H1 (cell line): ENCODE data around the gene KLK12. TPM values are rescaled to one million over a fixed set of nuclear protein-coding genes. Genes with fewer than 3 reads are reported as not detected.

Experiments
- CTCF ChIA-PET: fragments of 300-600 bp; sonication (Branson Sonifier 250); formaldehyde crosslinking; loops from one replicate; lab custom pipeline; 2021; ENCODE audit not compliant: partially characterized antibody; lab: Charles Lee
- POLR2A ChIA-PET: fragments of 300-600 bp; sonication (Branson Sonifier 250); formaldehyde crosslinking; loops from one replicate; lab custom pipeline; 2021; ENCODE audit warnings: inconsistent platforms; ENCODE audit not compliant: partially characterized antibody; lab: Charles Lee
- DNase-seq, 2 experiments: peaks; one replicate each; pipeline versions ENCODE4 v3.0.0 to v3.0.0-alpha.2; 2010 to 2022; ENCODE audit warnings: low spot score in 2 of 2, low read depth in 1 of 2, mixed read lengths in 1 of 2
- FAIRE-seq: peaks from 2 replicates; lab custom pipeline; 2011; peaks lifted over from hg19 to GRCh38; lab: Jason Lieb, UNC
- H2AFZ ChIP-seq: 2 replicates; pipeline ENCODE4 v1.8.1; 2012; ENCODE audit warnings: low read length, inconsistent platforms
- H2AK5ac ChIP-seq: 2 replicates; pipeline ENCODE4 v1.6.1; 2013; ENCODE audit warnings: low read depth, low read length
- H2BK120ac ChIP-seq: replicated peaks from 2 replicates; pipeline ENCODE3; 2013; ENCODE audit warnings: low read depth, low read length, inconsistent platforms
- H2BK12ac ChIP-seq: 2 replicates; pipeline ENCODE4 v1.6.1; 2013; ENCODE audit warnings: low read depth, low read length
- H2BK15ac ChIP-seq: 2 replicates; pipeline ENCODE4 v1.6.1; 2013; ENCODE audit warnings: low read length
- H2BK20ac ChIP-seq: 2 replicates; pipeline ENCODE4 v1.6.1; 2013; ENCODE audit warnings: low read length
- H2BK5ac ChIP-seq: 2 replicates; pipeline ENCODE4 v1.6.1; 2013; ENCODE audit warnings: low read depth, low read length
- H3K14ac ChIP-seq: 2 replicates; pipeline ENCODE4 v1.6.1; 2013; ENCODE audit warnings: inconsistent platforms; ENCODE audit not compliant: insufficient read length
- H3K18ac ChIP-seq: 2 replicates; pipeline ENCODE4 v1.6.1; 2013; ENCODE audit warnings: low read length; ENCODE audit errors: extremely low read depth
- H3K23ac ChIP-seq: 2 replicates; pipeline ENCODE4 v1.6.1; 2013; ENCODE audit warnings: inconsistent platforms; ENCODE audit not compliant: insufficient read length
- H3K23me2 ChIP-seq: 2 replicates; pipeline ENCODE4 v1.6.1; 2013; ENCODE audit warnings: low read depth, low read length
- H3K27ac ChIP-seq: 2 replicates; pipeline ENCODE4 v1.6.1; 2011; ENCODE audit warnings: low read depth, low read length, inconsistent platforms
- H3K27me3 ChIP-seq, 4 experiments: replicated peaks in 1 of 4; 1 replicate in 1 of 4; 2 replicates in 3 of 4; pipeline versions ENCODE4 v1.6.1 to v1.8.1; 2011 to 2013; ENCODE audit warnings: low read length in 3 of 4, mild to moderate bottlenecking in 3 of 4, inconsistent platforms in 2 of 4, mixed read lengths in 2 of 4, moderate library complexity in 1 of 4; ENCODE audit not compliant: control insufficient read depth in 3 of 4, insufficient read depth in 3 of 4; ENCODE audit errors: extremely low read depth in 1 of 4
- H3K36me3 ChIP-seq, 4 experiments: 2 replicates each; pipeline versions ENCODE4 v1.6.1 to v1.8.1; 2011 to 2013; ENCODE audit warnings: mild to moderate bottlenecking in 4 of 4, low read length in 3 of 4, moderate library complexity in 2 of 4, control low read depth in 1 of 4, inconsistent platforms in 1 of 4; ENCODE audit not compliant: insufficient read depth in 4 of 4, control insufficient read depth in 2 of 4
- H3K4ac ChIP-seq: replicated peaks from 2 replicates; pipeline ENCODE3; 2013; ENCODE audit warnings: low read length, low read depth, mixed read lengths, inconsistent platforms; ENCODE audit not compliant: insufficient read length
- H3K4me1 ChIP-seq, 4 experiments: replicated peaks in 1 of 4; 1 replicate in 1 of 4; 2 replicates in 3 of 4; pipeline versions ENCODE4 v1.6.1 to v1.8.1; 2011 to 2013; ENCODE audit warnings: low read length in 3 of 4, inconsistent platforms in 2 of 4, mixed read lengths in 1 of 4; ENCODE audit not compliant: insufficient read depth in 4 of 4, control insufficient read depth in 3 of 4
- H3K4me2 ChIP-seq, 2 experiments: 2 replicates each; pipeline versions ENCODE4 v1.6.1 to v1.8.1; 2011 to 2013; ENCODE audit warnings: low read depth in 2 of 2, low read length in 2 of 2, control low read depth in 1 of 2, inconsistent platforms in 1 of 2, mild to moderate bottlenecking in 1 of 2; ENCODE audit not compliant: insufficient read depth in 1 of 2
- H3K4me3 ChIP-seq, 4 experiments: fragments of 200-600, 300-600 bp in 1 of 4; sonication (generic), shearing (Covaris generic), sonication (Bioruptor Twin) in 1 of 4; 2 replicates each; pipeline versions ENCODE4 v1.5.1 to v1.8.1; 2011 to 2016; ENCODE audit warnings: low read length in 4 of 4, low read depth in 3 of 4, control low read depth in 2 of 4, inconsistent platforms in 2 of 4, mild to moderate bottlenecking in 2 of 4, mixed read lengths in 1 of 4, moderate library complexity in 1 of 4; ENCODE audit not compliant: insufficient read depth in 2 of 4; ENCODE audit errors: extremely low read depth in 1 of 4
- H3K56ac ChIP-seq: replicated peaks from 2 replicates; pipeline ENCODE3; 2013; ENCODE audit warnings: low read depth, mild to moderate bottlenecking, mixed read lengths, low read length, inconsistent platforms; ENCODE audit not compliant: insufficient read length
- H3K79me1 ChIP-seq: 2 replicates; pipeline ENCODE4 v1.6.1; 2013; ENCODE audit warnings: low read depth, low read length, control low read depth
- H3K79me2 ChIP-seq, 2 experiments: 2 replicates each; pipeline versions ENCODE4 v1.6.1 to v1.8.1; 2012 to 2013; ENCODE audit warnings: low read length in 2 of 2, mild to moderate bottlenecking in 2 of 2, inconsistent platforms in 1 of 2; ENCODE audit not compliant: insufficient read depth in 2 of 2, control insufficient read depth in 1 of 2
- H3K9ac ChIP-seq, 4 experiments: replicated peaks in 1 of 4; 1 replicate in 1 of 4; 2 replicates in 3 of 4; pipeline versions ENCODE4 v1.6.1 to v1.8.1; 2011 to 2013; ENCODE audit warnings: low read depth in 3 of 4, low read length in 3 of 4, control low read depth in 2 of 4, mild to moderate bottlenecking in 2 of 4, moderate library complexity in 2 of 4, inconsistent platforms in 1 of 4; ENCODE audit errors: extremely low read depth in 1 of 4
- H3K9me3 ChIP-seq, 2 experiments: 2 replicates each; pipeline versions ENCODE4 v1.6.1 to v1.8.1; 2012 to 2013; ENCODE audit warnings: mild to moderate bottlenecking in 2 of 2, moderate library complexity in 2 of 2, control low read depth in 1 of 2, inconsistent platforms in 1 of 2, low read depth in 1 of 2, low read length in 1 of 2, mixed read lengths in 1 of 2; ENCODE audit not compliant: insufficient read depth in 2 of 2
- H4K20me1 ChIP-seq, 2 experiments: replicated peaks in 1 of 2; 2 replicates each; pipeline versions ENCODE3 to v1.8.1; 2011 to 2013; ENCODE audit warnings: inconsistent platforms in 2 of 2, low read length in 2 of 2, mild to moderate bottlenecking in 1 of 2; ENCODE audit not compliant: insufficient read depth in 2 of 2, control insufficient read depth in 1 of 2
- H4K5ac ChIP-seq: 2 replicates; pipeline ENCODE4 v1.6.1; 2013; ENCODE audit warnings: low read length, low read depth, mixed read lengths, inconsistent platforms; ENCODE audit not compliant: insufficient read length
- H4K8ac ChIP-seq: 2 replicates; pipeline ENCODE4 v1.8.0; 2013; ENCODE audit warnings: mild to moderate bottlenecking, moderate library complexity, low read length, inconsistent platforms; ENCODE audit not compliant: insufficient read depth; ENCODE audit errors: extremely low read depth
- H4K91ac ChIP-seq: replicated peaks from 2 replicates; pipeline ENCODE3; 2013; ENCODE audit warnings: low read length, mixed read lengths, inconsistent platforms; ENCODE audit not compliant: insufficient read length
- CTCF ChIP-seq, 3 experiments: IDR thresholded peaks; 1 replicate in 2 of 3; 2 replicates in 1 of 3; pipeline versions ENCODE4 v1.5.1 to v1.6.1; 2011; ENCODE audit warnings: low read length in 3 of 3, mild to moderate bottlenecking in 3 of 3, inconsistent platforms in 2 of 3, low read depth in 1 of 3, moderate library complexity in 1 of 3; ENCODE audit not compliant: insufficient read depth in 1 of 3; ENCODE audit errors: control extremely low read depth in 1 of 3
- WGBS, 2 experiments: shearing (Covaris generic) in 1 of 2; methylation state at CpG; one replicate each; pipeline versions ENCODE4 v1.1.6 to v1.1.7; 2013 to 2015; ENCODE audit warnings: low lambda C conversion rate in 2 of 2, mixed read lengths in 2 of 2, inconsistent platforms in 1 of 2, low coverage in 1 of 2, missing lambda C conversion rate in 1 of 2; ENCODE audit not compliant: insufficient replicate concordance in 2 of 2, insufficient coverage in 1 of 2, insufficient read length in 1 of 2; ENCODE audit errors: extremely low coverage in 1 of 2, missing lambda C conversion rate in 1 of 2; 5-methylcytosine and 5-hydroxymethylcytosine counted together
- polyA plus RNA-seq, 7 experiments: library from polyadenylated mRNA; depleted of rRNA in 3 of 7; stranded (reverse) in 5 of 7; unstranded in 2 of 7; fragments of >200 nt in 5 of 7; fragments of 200-250 nt in 2 of 7; gene quantifications; 1 replicate in 5 of 7; 2 replicates in 1 of 7; 4 replicates in 1 of 7; pipeline versions ENCODE4 v1.2.1 to v1.2.3, GENCODE V29; 2011 to 2013; ENCODE audit warnings: missing spikeins in 2 of 7, mixed read lengths in 2 of 7
- total RNA-seq: library from RNA; stranded (reverse); fragmentation: NEBNext Ultra II Directional; extraction: Animal tissue kit (Norgen Biotek cat#: 25700); gene quantifications from 2 replicates; pipeline ENCODE4 v1.2.1, GENCODE V29; 2021

KLK12 gene
- total and polyA plus RNA-seq, 2 of the 8 experiments (the other 6 are each of a cell fraction or from before 2014, with no cell fraction given) = 0.24 TPM; not detected in 1

DNA sequence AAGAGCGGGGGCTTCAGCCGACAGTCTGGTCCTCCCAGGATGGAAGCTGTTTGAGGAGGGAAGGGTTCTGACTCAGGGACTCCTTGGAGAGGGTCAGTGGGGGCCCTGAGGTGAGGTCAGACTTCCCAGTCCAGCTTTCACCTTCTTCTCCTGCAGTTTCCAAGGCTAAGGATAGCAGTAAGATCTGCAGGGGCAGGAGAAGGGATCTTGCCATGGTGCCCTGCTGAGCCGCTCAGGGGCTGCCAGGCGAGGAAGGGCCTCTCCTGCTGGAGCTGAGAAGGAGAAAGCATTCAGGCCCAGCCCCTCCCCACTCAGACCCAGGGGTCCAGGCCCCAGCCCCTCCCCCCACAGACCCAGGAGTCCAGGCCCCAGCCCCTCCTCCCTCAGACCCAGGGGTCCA, 52.6 kb downstream of the KLK12 start:
- Histone ChIP-seq H2BK120ac (no peak overlapping the region), H3K23ac (no peak overlapping the region), H4K91ac (no peak overlapping the region), H2BK20ac (no peak overlapping the region), H3K4ac (no peak overlapping the region), H3K14ac (no peak overlapping the region), H2BK12ac (no peak overlapping the region), H3K23me2 (peaks cover 2% of the 10 kb centered on the region; the same call in 1 of the 2 replicates), H4K5ac (no peak overlapping the region), H4K20me1 (no peaks in the 10 kb centered on the region), H3K9ac (no peak overlapping the region), H3K4me1 (peaks cover 0 to 23% (median 12%) of the 10 kb centered on the region in 4 experiments; a peak in 5 of 7 replicates), H3K9me3 (no peaks in the 10 kb centered on the region), H3K79me1 (no peaks in the 10 kb centered on the region), H2BK5ac (no peak overlapping the region; the same call in 1 of the 2 replicates), H3K27ac (no peak overlapping the region), H3K18ac (no peak overlapping the region), H3K56ac (no peak overlapping the region), H3K27me3 (peaks cover 0 to 6% (median 1%) of the 10 kb centered on the region in 4 experiments; a peak in 3 of 7 replicates), H3K36me3 (peaks cover 0 to 1% (median 0%) of the 10 kb centered on the region in 4 experiments; a peak in 2 of 8 replicates), H2AFZ (no peak overlapping the region), H3K79me2 (no peaks in the 10 kb centered on the region), H4K8ac (no peak overlapping the region), H2AK5ac (no peak overlapping the region), H3K4me3 (no peak overlapping the region), H2BK15ac (no peak overlapping the region), H3K4me2 (no peak overlapping the region)
- 79% methylated on average over 2 of the region's 4 CpGs; no CpG with 5 or more reads in 1 of the 2 experiments for WGBS, 2 experiments
- ChIA-PET CTCF (interaction anchor here (1.1 to 1.2 kb wide), 3 partner anchors 34 to 61 kb away, joined by 3 to 5 read pairs (median 3); no protein-coding TSS in a partner anchor), POLR2A (interaction anchor here (1.0 kb wide), 1 partner anchor 8 kb away, joined by 3 read pairs; no protein-coding TSS in a partner anchor)
- FAIRE-seq (no peak), DNase-seq (no peak)
- TF ChIP-seq CTCF (IDR thresholded peaks at IDR 0.05; ENCODE audit: control extremely low read depth in 1 of 3, insufficient read depth in 1 of 3, low read depth in 1 of 3, low read length in 3 of 3) = no peak
